NCI-H187 (cell line): ENCODE results near the gene FOXL3.

ENCODE experiments used
- DNase-seq, 2 experiments: peaks; one replicate each; lab custom pipeline; 2025; lab: John Stamatoyannopoulos, UW

The FOXL3 gene

DNA sequence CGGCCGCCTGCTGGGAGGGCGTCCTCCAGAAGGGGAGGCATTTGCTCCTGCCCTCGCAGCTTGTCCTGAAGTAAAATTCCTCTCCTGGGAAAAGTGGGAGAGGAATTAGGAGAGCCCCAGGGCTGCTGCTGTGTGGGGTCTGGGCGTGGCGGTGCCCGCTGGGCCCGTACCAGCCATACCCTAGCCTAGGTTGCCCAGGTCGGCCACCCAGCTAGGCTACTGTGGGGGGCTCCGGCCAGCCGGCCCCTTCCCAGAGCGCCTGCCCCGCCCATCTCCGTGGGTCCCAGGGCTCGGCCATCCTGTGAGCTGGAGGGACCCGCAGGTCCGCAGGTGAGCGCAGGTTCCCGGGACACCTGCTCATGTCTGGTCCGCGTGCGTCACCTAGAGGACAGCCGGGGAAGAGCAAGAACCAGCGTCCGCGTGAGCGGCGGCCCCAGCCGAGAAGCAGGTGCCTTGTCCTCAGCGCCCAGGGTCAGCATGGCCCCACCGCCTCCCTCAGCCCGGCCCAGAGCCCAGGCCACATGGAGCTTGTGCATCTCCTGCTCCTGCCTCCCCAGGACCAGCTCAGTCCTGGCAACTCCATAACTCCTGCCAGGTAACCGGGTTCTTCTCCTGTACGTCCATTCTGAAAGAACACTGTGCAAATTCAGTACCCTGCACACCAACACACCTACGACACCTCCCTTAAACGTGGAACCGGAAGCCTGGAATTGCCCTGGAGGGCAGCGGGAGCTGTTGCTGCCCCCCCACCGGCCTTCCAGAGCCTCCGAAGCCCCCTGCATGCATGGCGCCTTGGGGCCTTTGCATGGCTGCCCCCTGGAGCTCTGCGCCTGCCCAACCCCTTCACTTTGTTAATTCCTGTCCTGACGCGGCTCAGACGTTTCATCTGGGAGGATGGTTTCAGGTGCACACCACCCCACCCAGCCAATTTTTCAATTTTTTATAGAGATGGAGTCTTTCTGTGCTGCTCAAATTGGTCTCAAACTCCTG is 22.8 kb upstream of the FOXL3 start:
- no peak for DNase-seq

DNA sequence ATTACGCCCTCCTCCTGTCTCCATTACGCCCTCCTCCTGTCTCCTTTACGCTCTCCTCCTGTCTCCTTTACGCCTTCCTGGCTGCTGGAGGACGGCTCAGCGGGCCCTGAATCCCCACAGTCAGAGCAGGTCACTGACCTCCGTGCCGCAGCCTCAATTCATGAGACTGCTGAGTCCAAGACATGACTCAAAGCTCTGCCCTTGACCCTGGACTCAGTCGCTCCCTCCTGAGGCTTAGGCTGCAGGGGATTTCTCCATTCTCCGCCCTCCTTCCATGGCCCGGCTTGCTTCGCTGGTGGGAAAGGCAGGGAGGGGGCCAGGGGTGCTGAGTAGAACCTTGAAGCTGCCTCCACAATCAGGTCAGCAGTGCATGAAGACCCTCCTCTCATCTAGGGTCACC is 21.0 kb upstream of the FOXL3 start:
- DNase-seq = no peak

DNA sequence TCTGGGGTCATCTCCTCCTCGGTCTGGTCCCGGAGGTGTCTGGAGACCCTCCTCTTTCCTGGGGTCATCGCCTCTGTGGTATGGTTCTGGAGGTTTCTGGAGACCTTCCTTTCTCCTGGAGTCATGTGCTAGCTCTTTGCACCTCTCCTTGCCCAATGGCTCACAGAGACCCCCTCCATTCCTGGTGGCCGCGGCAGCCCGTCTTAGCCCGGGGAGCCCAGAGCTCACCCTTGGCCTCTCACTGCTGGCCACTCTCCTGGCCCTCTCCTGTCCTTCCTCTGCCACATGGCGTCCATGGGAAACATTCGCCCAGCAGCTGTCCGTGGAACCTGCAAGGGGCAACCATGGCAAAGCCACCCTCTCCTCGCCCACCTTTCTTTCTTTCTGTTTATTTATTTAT is 20.2 kb upstream of the FOXL3 start:
- no peak for DNase-seq

DNA sequence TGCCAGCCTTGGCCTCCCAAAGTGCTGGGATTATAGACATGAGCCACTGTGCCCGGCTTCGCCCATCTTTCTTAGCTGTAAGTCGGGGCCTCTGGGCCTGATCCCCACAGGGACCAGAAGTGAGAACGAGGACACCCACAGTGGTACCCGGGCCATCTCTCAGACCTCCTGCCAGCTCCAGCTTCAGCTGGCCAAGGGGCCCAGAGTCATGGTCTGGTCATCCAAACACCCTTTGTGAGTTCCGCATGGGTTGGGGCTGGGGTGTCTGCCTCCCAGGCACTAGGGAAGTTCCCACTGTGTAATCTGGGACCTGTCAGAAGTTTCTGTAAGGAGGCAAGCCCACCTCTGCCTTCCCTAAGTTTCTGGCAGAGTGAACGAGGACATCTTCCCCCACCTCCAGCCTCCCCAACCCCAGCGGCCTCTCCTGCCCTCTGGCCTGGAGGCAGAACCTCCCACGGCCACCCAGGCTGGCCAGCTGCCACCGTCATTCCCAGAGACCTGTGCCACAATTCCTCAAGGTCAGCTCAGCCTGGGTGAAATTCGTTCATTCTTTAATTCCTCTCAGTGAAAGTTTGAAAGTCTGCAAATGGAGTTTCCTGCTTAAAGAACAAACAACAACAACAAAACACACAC is 19.5 kb upstream of the FOXL3 start:
- DNase-seq = no peak

DNA sequence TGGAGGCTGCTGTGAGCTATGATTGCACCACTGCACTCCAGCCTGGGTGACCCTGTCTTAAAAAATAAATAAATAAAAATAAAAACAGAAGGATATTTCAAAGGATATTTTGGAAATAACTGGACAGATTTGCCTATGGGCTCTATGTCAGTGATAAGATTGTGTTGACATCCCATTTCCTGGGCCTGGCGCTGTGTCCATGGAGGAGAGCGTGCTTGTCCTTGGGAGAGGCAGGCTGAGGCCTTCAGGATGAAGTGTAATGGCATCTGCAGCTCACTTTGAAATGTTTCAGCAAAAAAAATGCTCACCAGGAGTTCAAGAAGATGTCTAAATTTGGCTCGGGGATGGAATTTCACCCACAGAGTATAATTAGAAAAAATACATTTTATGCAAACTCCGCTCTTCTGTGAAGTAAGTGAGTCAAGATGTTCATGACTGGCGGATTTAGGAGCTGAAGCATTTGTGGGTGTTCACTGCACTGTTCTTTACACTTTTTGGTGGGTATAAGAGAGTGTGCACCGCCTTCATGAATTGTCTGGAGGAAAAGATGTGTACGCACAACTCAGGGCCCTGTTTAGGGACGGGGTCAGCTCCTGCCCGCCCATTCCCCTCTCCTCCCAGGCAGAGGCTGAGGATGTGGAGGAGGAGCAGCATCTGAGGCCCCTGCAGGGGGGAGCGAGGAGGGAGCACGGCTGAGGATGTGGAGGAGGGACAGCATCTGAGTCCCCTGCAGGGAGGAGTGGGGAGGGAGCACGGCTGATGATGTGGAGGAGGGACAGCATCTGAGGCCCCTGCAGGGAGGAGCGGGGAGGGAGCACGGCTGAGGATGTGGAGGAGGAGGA is 18.5 kb upstream of the FOXL3 start:
- DNase-seq = no peak

DNA sequence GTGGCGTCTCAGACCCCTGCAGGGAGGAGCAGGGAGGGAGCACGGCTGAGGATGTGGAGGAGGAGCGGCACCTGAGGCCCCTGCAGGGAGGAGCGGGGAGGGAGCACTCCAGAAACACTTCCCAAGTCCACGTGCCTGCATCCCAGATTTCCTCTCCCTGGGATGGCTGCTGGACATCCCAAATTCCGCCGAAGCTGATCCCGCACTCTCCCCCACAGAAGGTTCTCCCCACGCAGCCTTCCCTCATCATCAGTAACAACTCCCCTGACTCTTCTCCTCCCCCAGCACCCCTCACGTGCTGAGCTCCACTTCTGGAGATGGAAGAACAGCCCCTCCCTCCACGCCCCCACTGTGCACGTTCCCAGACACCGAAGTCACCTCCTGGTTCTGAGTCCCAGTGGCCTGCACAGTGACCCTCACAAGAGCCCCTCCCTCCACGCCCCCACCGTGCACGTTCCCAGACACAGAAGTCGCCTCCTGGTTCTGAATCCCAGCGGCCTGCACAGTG is 17.8 kb upstream of the FOXL3 start:
- DNase-seq = no peak

DNA sequence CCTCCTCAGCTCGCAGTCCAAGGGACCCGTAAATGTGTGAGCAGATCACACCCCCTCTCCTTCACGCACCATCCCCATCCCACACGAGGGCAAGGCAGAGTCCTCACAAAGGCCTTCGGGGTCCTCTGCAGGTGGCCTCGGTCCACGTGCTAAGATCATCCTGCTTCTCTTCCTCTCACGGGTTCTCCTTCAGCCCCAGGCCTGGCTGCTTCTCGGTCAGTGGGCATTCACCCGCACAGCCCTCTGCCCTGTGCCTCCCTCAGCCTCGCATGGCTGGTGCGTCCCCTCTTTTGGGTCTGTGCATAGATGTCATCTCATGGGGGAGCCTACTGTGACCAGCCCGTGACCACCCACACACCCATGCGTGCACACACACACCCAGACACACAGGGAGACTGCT is 17.3 kb upstream of the FOXL3 start:
- no peak for DNase-seq

DNA sequence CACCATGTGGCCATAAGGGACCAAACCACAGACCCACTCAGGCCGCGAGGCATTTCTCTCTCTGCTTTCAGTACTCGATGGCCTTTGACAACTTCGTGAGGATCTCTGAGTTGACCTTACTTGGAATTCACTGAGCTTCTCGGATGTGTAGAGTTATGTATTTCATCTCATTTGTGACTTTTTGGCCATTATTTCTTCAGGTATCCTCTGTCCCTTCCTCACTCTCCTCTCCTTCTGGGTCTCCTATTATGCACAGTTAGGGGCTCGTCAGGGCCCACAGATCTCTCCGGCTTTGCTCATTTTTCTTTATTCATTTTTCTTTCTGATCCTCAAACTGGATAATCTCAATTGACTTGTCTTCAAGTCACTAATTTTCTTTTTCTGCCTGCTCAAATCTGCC is 16.6 kb upstream of the FOXL3 start:
- no peak for DNase-seq

DNA sequence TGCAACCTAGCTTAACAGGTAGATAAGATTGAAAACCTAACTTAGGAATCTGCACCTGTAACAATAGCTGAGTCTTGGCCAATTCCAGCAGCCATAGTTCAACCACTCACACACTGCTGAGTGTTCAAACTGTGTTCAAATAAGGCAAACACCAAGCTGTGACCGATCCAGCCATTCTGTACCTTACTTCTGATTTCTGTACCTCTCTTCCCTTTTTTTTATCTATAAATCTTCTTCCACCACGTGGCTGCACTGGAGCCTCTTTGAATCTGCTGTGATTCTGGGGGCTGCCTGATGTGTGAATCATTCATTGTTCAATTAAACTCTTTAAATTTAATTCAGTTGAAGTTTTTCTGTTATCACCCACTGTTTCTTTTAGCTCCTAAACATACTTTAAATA is 15.7 kb upstream of the FOXL3 start:
- no peak for DNase-seq

DNA sequence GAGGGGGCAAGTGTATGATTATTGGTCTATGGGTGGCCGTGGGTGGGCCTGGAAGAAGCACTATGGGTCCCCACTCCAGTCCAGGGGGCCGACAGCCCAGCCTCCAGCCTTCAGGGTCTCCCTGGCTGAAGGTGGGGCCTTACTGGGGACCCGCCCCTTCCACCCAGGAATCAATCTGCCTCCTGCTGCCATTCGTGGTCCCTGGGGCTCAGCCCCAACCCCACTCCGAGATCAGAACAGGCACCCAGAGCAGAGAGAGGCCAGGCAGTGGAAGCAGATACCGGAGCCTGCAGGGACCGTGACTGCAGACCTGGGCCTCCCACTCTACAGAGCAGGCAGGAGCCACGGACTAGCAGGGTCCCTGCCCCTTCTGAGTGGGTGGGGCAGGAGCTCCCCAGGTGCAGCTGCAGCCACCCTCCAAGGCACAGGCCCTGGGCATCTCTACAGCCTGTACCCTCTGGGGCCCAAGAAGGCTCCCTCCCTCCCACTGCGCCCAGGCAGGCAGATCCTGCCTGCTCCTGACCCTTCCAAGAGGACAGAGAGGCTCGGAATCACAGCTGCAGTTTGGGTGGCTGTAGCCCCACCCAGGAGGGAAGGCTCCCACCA is 13.6 kb upstream of the FOXL3 start:
- no peak for DNase-seq

DNA sequence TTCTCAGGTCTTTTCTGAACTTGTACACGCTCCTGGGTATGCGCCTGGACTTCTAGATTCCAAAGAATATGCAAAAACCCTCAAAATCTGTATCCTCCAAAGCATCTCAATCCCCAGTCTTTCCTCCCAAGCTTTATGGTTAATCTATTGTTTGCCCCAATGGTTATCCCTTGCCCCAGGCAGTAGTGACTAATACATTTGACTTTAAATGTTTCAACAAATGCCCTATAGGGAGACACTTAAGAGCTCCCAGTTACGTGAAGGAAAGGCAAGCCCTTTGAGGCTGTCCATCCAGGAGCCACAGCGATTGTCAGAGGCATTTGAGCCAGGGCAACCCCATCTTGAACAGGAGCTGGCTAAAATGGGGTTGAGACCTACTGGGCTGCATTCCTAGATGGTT is 12.7 kb upstream of the FOXL3 start:
- no peak for DNase-seq

DNA sequence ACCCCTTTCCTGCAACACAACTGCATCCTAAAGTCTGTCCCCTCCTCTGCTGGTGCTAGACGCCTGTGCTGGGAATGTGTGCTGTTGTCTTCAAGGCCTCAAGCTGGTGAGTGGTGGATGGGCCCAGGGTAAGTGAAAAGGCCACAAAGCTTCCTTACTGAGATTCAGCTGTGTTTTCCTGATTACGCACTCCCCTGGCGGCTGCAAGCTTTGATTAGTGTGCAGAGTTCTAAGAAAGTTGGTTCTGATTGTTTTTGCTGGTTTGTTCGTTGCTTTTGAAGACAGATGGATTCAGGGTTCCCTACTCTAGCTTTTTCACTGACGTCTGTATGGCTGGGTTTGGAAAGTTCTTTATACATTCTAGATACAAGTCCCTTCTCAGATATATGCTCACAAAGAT is 11.9 kb upstream of the FOXL3 start:
- DNase-seq = no peak

DNA sequence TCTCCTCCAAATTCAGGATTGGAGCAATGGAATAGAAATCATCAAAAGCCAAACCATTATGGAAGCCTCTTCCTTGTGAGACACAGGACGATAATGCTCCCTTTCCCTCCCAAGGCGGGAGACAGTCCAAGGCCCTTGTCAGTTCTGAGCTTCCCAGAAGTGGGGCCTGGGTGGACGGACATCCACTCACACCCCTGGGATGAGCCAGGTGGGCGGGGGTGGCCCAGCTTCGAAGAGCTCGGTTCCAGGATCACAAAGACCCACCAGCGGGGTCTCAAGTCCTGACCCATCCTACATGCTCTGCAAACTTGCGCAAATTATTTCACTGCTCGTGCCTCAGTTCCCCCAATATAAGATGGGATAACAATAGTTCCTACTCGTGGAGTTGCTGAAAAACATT is 10.1 kb upstream of the FOXL3 start:
- DNase-seq = no peak

DNA sequence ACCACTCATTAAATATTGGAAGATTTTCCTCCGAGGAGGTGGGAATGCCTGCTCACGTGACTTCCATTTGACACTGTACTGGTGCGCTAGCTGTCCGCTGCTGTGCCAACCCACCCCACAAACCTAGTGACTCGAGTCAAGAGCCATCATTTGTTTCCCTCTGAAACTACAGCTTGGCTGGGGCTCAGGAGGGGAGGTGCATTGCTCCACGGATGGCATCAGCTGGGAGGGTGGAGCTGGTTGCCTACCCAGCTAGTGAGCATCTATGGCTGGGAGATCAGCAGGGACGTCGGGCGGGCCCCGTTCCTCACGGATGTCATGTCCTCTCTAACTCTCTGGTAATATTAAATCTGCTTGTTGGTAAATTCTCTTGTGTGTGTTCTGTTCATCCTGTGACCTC is 9.5 kb upstream of the FOXL3 start:
- no peak for DNase-seq

DNA sequence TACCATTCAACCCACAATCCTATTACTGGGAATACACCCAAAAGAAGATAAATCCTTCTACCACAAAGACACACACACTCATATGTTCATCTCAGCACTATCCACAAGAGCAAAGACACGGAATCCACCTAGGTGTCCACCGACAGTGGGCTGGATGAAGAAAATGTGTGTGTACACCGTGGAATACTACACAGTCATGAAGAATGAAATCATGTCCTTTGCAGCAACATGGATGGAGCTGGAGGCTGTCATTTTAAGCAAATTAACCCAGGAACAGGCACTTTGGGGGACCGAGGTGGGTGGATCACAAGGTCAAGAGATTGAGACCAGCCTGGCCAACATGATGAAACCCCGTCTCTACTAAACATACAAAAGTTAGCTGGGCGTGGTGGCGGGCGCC is 8.3 kb upstream of the FOXL3 start:
- no peak for DNase-seq

DNA sequence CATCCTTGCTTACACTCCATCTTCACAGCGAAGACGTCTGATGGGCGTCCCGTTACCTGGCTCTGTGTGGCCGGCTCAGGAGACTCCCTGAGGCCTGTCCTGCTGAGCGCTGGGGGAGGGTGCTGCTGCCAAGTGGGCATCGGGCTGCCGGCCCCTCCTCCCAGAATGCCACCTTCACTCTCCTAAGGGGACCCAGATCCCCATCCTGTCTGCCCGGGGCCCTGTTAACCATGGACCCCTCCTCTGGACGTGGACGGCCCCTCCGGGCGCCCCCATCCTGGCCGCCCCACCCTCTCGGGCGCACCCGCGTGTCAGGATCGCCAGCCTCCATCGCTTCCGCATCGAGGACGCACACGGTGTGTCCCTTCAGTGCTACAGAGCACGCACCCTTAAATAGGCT is 7.3 kb upstream of the FOXL3 start:
- no peak for DNase-seq

DNA sequence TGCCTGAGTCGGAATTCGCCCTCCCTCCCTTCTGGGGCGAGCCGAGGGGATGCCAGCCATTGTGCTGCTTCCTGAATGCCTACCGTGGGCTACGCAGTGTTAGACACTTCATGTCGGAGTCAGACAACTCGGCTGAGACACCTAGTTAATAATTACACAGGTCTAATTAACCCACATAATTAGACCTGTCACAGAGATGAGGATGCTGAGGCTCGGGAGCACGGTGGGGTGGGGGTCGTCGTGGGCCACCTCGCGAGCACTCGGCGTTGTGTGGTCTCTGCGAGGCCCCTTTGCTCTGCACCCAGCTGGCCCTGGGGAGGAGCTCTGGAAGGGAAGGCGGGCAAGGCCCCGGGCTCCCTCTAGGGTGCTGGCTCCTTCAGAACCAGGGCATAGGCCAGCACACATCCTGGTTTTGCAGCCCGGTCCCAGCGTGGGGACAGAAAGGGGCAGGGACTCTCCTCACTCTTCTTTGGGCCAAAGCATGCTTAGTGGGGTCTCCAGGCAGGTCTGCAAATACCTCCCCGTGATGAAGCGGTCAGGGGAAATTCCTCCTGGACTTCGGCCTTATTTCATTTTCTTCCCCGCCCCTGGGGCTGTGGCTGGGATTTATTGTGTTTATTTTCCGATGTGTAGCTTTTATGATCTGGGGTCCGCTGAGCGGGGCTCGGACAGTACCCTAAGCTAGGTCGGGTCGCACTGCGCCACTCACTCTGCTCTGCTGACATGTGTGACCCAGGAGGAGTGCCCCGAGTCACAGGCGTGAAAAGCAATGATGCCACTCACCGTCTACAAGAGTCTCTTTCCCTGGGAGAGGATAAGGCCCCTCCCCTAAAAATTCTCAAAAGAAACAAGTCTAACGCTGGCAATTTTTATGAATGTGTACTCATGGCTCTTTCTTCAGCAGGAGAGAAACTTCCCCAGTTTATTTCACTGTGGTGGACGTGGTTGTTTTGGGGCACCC is 4.9 kb upstream of the FOXL3 start:
- DNase-seq = no peak

DNA sequence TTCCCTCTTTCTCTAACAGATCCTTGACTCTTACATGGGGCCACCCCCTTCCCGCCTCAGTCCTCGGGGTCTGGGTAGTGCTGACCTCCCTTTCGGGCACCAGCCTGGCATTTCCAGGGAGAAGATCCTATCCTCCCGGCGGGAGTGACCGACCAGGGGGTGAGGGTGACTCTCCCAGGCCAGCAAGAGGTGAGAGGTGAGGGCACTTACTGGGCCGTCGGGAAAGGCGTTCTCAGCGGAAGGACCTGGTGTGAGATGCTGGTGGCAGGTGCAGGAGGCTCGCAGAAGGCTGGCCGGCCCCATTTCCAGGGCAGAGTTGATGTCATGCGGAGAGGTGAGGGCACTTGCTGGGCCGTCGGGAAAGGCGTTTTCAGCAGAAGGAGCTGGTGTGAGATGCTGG is 4.2 kb upstream of the FOXL3 start:
- DNase-seq = no peak

DNA sequence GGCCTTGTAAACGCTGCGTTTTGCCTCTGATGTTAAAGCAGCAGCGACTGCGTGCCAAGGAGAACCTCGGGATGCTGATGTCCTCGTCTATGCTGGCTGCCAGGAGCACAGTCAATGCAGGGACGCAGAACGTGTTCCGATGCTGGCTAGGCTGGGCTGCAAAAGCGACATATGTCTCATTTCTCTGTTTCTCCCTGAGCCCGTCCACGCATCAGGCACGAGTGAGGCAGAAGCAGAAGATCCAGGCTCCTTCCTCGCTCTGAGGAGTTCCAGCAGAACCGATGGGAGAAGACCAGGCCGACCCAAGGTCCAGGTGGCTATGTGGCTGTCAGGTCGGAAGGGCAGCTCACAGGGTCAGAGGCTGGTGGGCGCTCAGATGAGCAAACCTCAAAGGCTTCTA is 3.7 kb upstream of the FOXL3 start:
- DNase-seq = no peak

DNA sequence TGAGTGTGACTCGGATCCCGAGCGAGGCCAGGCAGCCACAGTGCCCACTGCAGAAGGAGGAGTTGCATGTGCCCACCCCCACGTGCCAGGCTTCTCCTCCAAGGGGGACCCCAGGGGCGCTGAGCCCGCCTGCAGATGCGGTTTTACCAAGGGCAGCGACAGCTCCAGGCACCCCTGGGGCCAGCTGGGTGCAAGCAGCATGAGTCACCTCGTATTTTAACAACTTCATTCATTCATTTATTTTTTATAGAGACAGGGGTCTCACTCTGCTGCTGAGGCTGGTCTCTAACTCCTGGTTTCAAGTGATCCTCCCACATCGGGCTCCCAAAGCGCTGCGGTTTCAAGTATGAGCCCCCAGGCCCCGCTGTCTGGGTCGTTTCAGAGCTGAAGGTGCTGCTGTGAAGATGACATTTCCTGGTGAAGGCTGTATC is 1.3 kb upstream of the FOXL3 start:
- no peak for DNase-seq

DNA sequence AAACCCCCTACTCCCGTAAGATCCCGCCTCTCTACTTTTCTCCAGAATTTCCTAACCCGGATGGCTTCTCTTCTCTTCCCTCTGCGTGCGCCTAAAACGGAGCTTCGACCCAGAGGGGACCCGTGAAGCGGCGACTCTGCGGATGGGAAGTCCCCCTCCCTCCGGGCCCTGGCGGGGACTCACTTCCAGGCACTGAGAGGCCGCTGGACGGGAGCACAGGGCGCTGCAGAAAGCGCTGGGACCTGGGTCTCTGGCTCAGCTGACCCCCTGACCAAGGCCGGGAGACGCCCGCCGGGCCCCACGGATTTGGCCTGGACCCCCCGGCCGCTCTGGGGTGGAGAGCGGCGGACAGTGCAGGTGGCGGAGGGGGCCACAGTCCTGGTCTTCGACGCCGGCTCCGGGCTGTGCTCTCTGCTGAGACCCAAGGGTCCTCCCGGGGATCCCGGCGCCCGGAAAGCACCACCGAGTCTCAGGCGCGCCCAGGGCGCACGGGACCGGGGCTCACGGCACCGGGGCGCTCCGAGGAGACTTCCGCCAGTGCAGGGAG is 688 bp upstream of the FOXL3 start:
- DNase-seq = no peak
